Common myeloid progenitor, CD34-positive (primary cell): ENCODE data around the gene MACC1.

Experiments
- CTCF ChIA-PET: fragments of 350-600 bp; sonication (Branson Sonifier 250); formaldehyde crosslinking; loops from one replicate; lab custom pipeline; 2021; ENCODE audit warnings: antibody characterized with exemption; lab: Charles Lee
- POLR2A ChIA-PET: fragments of 350-600 bp; sonication (Branson Sonifier 250); formaldehyde crosslinking; loops from one replicate; lab custom pipeline; 2021; ENCODE audit warnings: antibody characterized with exemption; lab: Charles Lee
- DNase-seq, 3 donors: peaks; one replicate each; pipeline versions ENCODE4 v3.0.0 to v3.0.0-alpha.2; 2013
- H3K27ac ChIP-seq, 2 experiments: 1 replicate in 1 of 2; 2 replicates in 1 of 2; pipeline ENCODE4 v1.7.0; 2013; ENCODE audit warnings: inconsistent platforms in 2 of 2, low read length in 2 of 2, mild to moderate bottlenecking in 2 of 2, low read depth in 1 of 2, moderate library complexity in 1 of 2; ENCODE audit not compliant: severe bottlenecking in 2 of 2, insufficient read depth in 1 of 2, poor library complexity in 1 of 2
- H3K27me3 ChIP-seq, 5 experiments: replicated peaks in 2 of 5; 1 replicate in 3 of 5; 2 replicates in 2 of 5; pipeline versions ENCODE4 v1.6.1 to v1.7.0; 2013; ENCODE audit warnings: low read length in 4 of 5, mild to moderate bottlenecking in 2 of 5, moderate library complexity in 2 of 5, inconsistent platforms in 1 of 5; ENCODE audit not compliant: insufficient read depth in 5 of 5, control insufficient read depth in 4 of 5
- H3K36me3 ChIP-seq, 4 experiments: 1 replicate in 2 of 4; 2 replicates in 2 of 4; pipeline versions ENCODE4 v1.6.1 to v1.7.0; 2013; ENCODE audit warnings: low read length in 3 of 4, control low read depth in 1 of 4, mild to moderate bottlenecking in 1 of 4; ENCODE audit not compliant: control insufficient read depth in 4 of 4, insufficient read depth in 4 of 4
- H3K4me1 ChIP-seq, 4 experiments: 1 replicate in 3 of 4; 2 replicates in 1 of 4; pipeline versions ENCODE4 v1.6.1 to v1.7.1; 2013; ENCODE audit warnings: low read length in 3 of 4, mild to moderate bottlenecking in 3 of 4, control low read depth in 1 of 4, inconsistent platforms in 1 of 4, moderate library complexity in 1 of 4; ENCODE audit not compliant: control insufficient read depth in 4 of 4, insufficient read depth in 4 of 4; ENCODE audit errors: control extremely low read depth in 1 of 4
- H3K4me3 ChIP-seq, 7 experiments: 1 replicate in 4 of 7; 2 replicates in 3 of 7; pipeline versions ENCODE4 v1.5.1 to v1.7.0; 2013; ENCODE audit warnings: mild to moderate bottlenecking in 7 of 7, low read length in 6 of 7, moderate library complexity in 6 of 7, inconsistent platforms in 2 of 7, low read depth in 2 of 7, control low read depth in 1 of 7; ENCODE audit not compliant: insufficient read depth in 4 of 7, control insufficient read depth in 1 of 7; ENCODE audit errors: extremely low read depth in 1 of 7
- H3K9me3 ChIP-seq, 5 experiments: 1 replicate in 4 of 5; 2 replicates in 1 of 5; pipeline versions ENCODE4 v1.6.1 to v1.7.1; 2013; ENCODE audit warnings: low read length in 4 of 5, mild to moderate bottlenecking in 2 of 5, inconsistent platforms in 1 of 5, low read depth in 1 of 5, moderate library complexity in 1 of 5; ENCODE audit not compliant: control insufficient read depth in 4 of 5, insufficient read depth in 2 of 5; ENCODE audit errors: control extremely low read depth in 1 of 5
- WGBS: methylation state at CpG from one replicate; pipeline ENCODE4 v1.1.5; 2013; ENCODE audit not compliant: insufficient coverage; 5-methylcytosine and 5-hydroxymethylcytosine counted together

The MACC1 gene

DNA sequence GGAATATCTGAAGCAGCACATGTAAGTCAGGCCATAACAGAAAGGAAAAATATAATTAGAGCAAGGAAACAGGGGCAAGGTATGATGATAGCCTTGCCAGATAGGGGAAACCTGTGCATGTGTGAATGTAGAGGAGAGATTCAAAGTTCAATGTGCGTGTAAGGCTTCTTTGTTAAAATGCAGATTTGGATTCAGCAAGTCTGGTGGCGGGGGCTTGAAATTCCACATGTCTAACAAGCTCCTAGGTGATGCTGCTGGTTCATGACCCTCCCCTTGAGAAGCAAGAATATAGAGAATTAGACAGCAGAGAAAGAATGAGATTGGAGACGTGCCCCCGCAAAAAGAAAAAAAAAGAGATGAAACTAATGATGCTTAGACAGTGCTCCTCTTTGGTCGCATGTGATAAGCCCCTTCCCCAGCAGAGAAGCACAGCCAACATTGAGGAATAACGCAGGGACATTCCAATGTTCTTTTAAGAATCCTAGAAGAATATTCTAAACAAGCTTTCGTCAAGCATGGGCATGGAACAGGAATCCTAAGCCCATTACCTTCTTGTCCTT lies 21.1 kb upstream of the MACC1 start:
- no peak overlapping the region for H3K27ac ChIP-seq
- DNase-seq: no peak
- H3K9me3 ChIP-seq: no peaks in the 10 kb centered on the region
- H3K36me3 ChIP-seq: no peaks in the 10 kb centered on the region
- H3K27me3 ChIP-seq: no peaks in the 10 kb centered on the region
- POLR2A ChIA-PET: interaction anchor here (0.6 kb wide), 1 partner anchor 51 kb away, joined by 5 read pairs; no protein-coding TSS in a partner anchor
- H3K4me3 ChIP-seq: no peak overlapping the region
- whole genome bisulfite sequencing: 99% methylated on average over 7 of the region's 7 CpGs
- CTCF ChIA-PET: interaction anchor here (1.0 kb wide), 1 partner anchor 18 kb away, joined by 6 read pairs; no protein-coding TSS in a partner anchor
- peaks cover 0 to 8% (median 0%) of the 10 kb centered on the region in 4 experiments for H3K4me1 ChIP-seq

- H3K27me3 ChIP-seq: no peaks in the 10 kb centered on the region
- no peaks in the 10 kb centered on the region for H3K9me3 ChIP-seq
- ChIA-PET POLR2A (no interaction called here), CTCF (interaction anchor here (0.7 to 1.0 kb wide), 2 partner anchors 10 to 17 kb away, joined by 4 to 6 read pairs; no protein-coding TSS in a partner anchor)
- H3K4me3 ChIP-seq: no peak overlapping the region
- WGBS: 100% methylated on average over 2 of the region's 2 CpGs
- H3K36me3 ChIP-seq: no peaks in the 10 kb centered on the region
- peaks cover 0 to 8% (median 0%) of the 10 kb centered on the region in 4 experiments for H3K4me1 ChIP-seq
- no peak overlapping the region for H3K27ac ChIP-seq
- DNase-seq: no peak
Observed at GRCh38 chr7:20237464-20238193, 20.4 kb upstream of the MACC1 start.

GRCh38 chr7:20236790-20237189 lies 19.6 kb upstream of the MACC1 start:
- Histone ChIP-seq H3K27ac (no peak overlapping the region), H3K4me1 (peaks cover 0 to 8% (median 0%) of the 10 kb centered on the region in 4 experiments), H3K9me3 (no peaks in the 10 kb centered on the region), H3K27me3 (no peaks in the 10 kb centered on the region), H3K4me3 (no peak overlapping the region), H3K36me3 (no peaks in the 10 kb centered on the region)
- POLR2A ChIA-PET: no interaction called here
- no peak for DNase-seq
- CTCF ChIA-PET: no interaction called here

- CTCF ChIA-PET: interaction anchor here (1.7 kb wide), 1 partner anchor 12 kb away, joined by 6 read pairs; no protein-coding TSS in a partner anchor
- Histone ChIP-seq H3K9me3 (no peaks in the 10 kb centered on the region), H3K27ac (no peak overlapping the region), H3K36me3 (no peaks in the 10 kb centered on the region), H3K27me3 (no peaks in the 10 kb centered on the region), H3K4me3 (no peak overlapping the region), H3K4me1 (peaks cover 0 to 8% (median 0%) of the 10 kb centered on the region in 4 experiments)
- DNase-seq: no peak
- POLR2A ChIA-PET: no interaction called here
- WGBS: 100% methylated on average over 6 of the region's 6 CpGs
Observed at GRCh38 chr7:20236043-20236442, 18.9 kb upstream of the MACC1 start.

DNA sequence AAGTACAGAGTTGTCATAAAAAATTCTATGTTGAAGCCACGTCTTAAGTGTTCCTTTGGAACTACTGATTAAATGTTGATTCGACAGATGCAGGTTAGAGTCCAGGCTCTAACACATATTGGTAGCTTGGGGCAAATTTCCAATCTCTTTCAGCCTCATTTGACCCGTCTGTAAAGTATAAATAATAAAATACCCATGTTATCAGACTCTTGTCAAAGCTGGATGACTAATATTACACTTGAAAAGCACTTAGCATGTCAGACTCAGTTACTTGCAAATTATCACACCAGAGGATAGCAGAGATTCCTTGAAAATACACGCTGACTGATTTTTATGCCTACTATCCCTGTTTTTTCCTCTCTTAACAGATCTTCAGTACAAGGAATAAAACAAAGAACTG lies 18.1 kb upstream of the MACC1 start:
- 89% methylated on average over 2 of the region's 4 CpGs for WGBS
- H3K9me3 ChIP-seq: no peaks in the 10 kb centered on the region
- ChIA-PET CTCF (interaction anchor here (1.7 kb wide), 1 partner anchor 11 kb away, joined by 6 read pairs; no protein-coding TSS in a partner anchor), POLR2A (no interaction called here)
- H3K4me3 ChIP-seq: no peak overlapping the region
- no peak for DNase-seq
- no peaks in the 10 kb centered on the region for H3K36me3 ChIP-seq
- H3K27ac ChIP-seq: no peak overlapping the region
- no peaks in the 10 kb centered on the region for H3K27me3 ChIP-seq
- H3K4me1 ChIP-seq: peaks cover 0 to 8% (median 0%) of the 10 kb centered on the region in 4 experiments

DNA sequence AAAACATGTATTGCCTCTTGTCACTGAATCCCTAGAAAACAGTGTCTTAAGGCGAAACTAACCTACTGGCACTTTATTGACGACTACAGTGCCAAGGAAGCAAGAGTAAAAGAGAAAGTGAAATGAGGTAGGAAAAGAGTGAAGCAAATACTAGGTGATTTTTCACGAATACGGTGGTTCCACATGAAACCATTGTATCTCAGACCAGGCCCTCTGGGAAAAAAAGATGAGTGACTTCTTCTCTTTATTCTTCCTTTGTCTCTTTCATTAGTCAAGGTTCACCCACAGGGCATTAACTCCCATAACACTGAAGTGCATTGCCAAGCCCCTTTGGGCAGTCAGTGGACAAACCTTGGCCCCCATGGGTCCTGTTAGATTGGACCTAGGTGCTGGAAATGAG lies 16.2 kb upstream of the MACC1 start:
- Histone ChIP-seq H3K36me3 (no peaks in the 10 kb centered on the region), H3K4me1 (peaks cover 0 to 2% (median 0%) of the 10 kb centered on the region in 4 experiments), H3K9me3 (no peaks in the 10 kb centered on the region), H3K27ac (no peak overlapping the region), H3K27me3 (no peaks in the 10 kb centered on the region), H3K4me3 (no peak overlapping the region)
- POLR2A ChIA-PET: no interaction called here
- WGBS: 100% methylated on average over 3 of the region's 4 CpGs
- CTCF ChIA-PET: no interaction called here
- DNase-seq: no peak

- CTCF ChIA-PET: interaction anchor here (1.2 kb wide), 1 partner anchor 97 kb away, joined by 4 read pairs; no protein-coding TSS in a partner anchor
- H3K27me3 ChIP-seq: no peaks in the 10 kb centered on the region
- no peaks in the 10 kb centered on the region for H3K36me3 ChIP-seq
Observed at GRCh38 chr7:20232848-20233247, 15.7 kb upstream of the MACC1 start.

More at GRCh38 chr7:20232848-20233247, 15.7 kb upstream of the MACC1 start:
- Histone ChIP-seq H3K9me3 (no peaks in the 10 kb centered on the region), H3K4me1 (peaks cover 0 to 2% (median 0%) of the 10 kb centered on the region in 4 experiments), H3K27ac (no peak overlapping the region), H3K4me3 (no peak overlapping the region)
- POLR2A ChIA-PET: no interaction called here
- WGBS: 93% methylated on average over 1 of the region's 1 CpG
- DNase-seq: no peak
